Measurements from ENCODE around the gene ZNF550. TPM values are rescaled to one million over a fixed set of nuclear protein-coding genes. Genes with fewer than 3 reads are reported as not detected.

The ZNF550 gene
- total RNA-seq, result 6.3 and 9.7 TPM in 2 replicates

- no peak for FAIRE-seq
- H3K4me3 ChIP-seq (ENCODE audit: low read depth, low read length), result peak within 1 kb of the TSS; percentile 99
- no peak for TF ChIP-seq CTCF (IDR thresholded peaks at IDR 0.05; ENCODE audit: insufficient read depth, low read length, severe bottlenecking)
- peaks cover 10% of the 10 kb centered on the region for H3K36me3 ChIP-seq (ENCODE audit: control insufficient read depth, insufficient read depth, low read length)
- peak; percentile 80 for DNase-seq (ENCODE audit: low read depth)
- no peaks in the 10 kb centered on the region for H3K27me3 ChIP-seq (ENCODE audit: control insufficient read depth, insufficient read depth, low read length)
Observed at GRCh38 chr19:57559404-57560025, at the start of gene ZNF550. Gene ZNF550 (minus strand): TSS chr19:57559863. CDS start chr19:57559682, 181 bp downstream.

DNA sequence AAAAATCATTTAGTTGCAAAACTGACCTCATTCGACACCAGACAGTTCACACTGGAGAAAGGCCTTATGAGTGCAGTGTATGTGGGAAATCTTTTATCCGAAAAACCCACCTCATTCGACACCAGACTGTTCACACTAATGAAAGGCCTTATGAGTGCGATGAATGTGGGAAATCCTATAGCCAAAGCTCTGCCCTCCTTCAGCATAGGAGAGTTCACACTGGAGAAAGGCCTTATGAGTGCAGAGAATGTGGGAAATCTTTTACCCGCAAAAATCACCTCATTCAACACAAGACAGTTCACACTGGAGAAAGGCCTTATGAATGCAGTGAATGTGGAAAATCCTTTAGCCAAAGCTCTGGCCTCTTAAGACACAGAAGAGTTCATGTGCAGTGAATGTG is 47.3 kb upstream of the ZNF550 start:
- H3K4me3 ChIP-seq (ENCODE audit: low read depth, low read length), result no peak overlapping the region
- FAIRE-seq (peak; percentile 23), DNase-seq (ENCODE audit: low read depth) (no peak)
- H3K27me3 ChIP-seq (ENCODE audit: control insufficient read depth, insufficient read depth, low read length), result no peaks in the 10 kb centered on the region
- peaks cover 4% of the 10 kb centered on the region for H3K36me3 ChIP-seq (ENCODE audit: control insufficient read depth, insufficient read depth, low read length)
- no peak for TF ChIP-seq CTCF (IDR thresholded peaks at IDR 0.05; ENCODE audit: insufficient read depth, low read length, severe bottlenecking)

DNA sequence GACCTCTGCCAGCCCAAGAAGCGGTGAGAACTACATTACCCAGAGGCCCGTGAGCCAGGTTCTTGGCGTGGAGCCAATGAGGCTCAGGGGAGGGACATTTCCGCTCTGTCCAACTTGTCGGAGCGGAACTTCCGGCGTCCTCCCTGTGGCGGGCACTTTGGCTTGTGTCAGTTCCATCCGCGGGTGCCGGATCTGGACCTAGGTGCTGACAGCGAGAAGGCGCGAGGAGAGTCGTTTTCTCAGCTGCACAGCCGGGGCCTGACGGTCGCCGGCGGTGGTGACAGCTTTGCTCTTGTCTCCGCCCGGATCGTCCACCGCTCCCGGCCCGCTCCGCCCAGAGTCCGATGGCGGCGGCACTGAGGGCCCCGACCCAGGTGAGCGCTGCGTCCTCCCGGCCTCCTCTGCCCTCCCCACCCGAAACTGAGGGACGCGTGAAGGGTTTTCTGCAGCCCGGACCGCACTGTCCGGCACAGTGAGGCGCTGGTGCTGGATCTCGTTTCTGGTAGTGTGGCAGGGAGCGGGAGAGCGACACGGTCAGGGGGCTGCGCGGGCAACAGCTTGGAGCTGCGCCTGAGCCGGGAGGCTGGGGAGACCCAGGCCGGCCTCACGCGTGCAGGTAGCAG is 40.2 kb upstream of the ZNF550 start, which contains the start of gene ZNF530:
Gene ZNF530, plus strand, starts transcription at position 125 of the 623 bp plus-strand sequence. CDS start 4,461 bp downstream, outside the sequence.
- DNase-seq (ENCODE audit: low read depth) (peak; percentile 79), FAIRE-seq (no peak)
- no peak for TF ChIP-seq CTCF (IDR thresholded peaks at IDR 0.05; ENCODE audit: insufficient read depth, low read length, severe bottlenecking)
- H3K27me3 ChIP-seq (ENCODE audit: control insufficient read depth, insufficient read depth, low read length), result no peaks in the 10 kb centered on the region
- H3K4me3 ChIP-seq (ENCODE audit: low read depth, low read length), result peak within 1 kb of the TSS; percentile 76
- H3K36me3 ChIP-seq (ENCODE audit: control insufficient read depth, insufficient read depth, low read length), result no peaks in the 10 kb centered on the region

DNA sequence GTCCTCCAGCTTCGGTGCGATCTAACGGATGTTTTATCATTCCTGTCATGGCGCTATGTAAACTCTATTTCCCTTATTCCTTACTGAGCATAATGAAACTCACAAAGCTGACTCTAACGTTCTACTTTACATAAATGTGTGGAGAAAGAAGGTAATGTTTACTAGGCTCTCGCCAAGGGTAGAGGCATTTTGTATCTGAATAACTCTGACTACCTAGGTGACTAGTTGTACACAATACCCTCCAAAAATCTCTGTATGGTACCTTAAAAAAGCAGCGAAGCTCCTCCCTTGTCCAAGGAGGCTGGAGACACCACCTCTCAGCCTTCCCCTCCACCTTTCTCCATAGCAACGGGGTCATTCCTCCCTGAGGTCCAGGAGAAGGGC is 39.7 kb upstream of the ZNF550 start:
- no peak for DNase-seq (ENCODE audit: low read depth)
- Histone ChIP-seq H3K36me3 (ENCODE audit: control insufficient read depth, insufficient read depth, low read length) (no peaks in the 10 kb centered on the region), H3K4me3 (ENCODE audit: low read depth, low read length) (peak overlapping the region; percentile 76), H3K27me3 (ENCODE audit: control insufficient read depth, insufficient read depth, low read length) (no peaks in the 10 kb centered on the region)
- no peak for TF ChIP-seq CTCF (IDR thresholded peaks at IDR 0.05; ENCODE audit: insufficient read depth, low read length, severe bottlenecking)
- FAIRE-seq, result no peak

- no peak for FAIRE-seq
- Histone ChIP-seq H3K36me3 (ENCODE audit: control insufficient read depth, insufficient read depth, low read length) (peaks cover 8% of the 10 kb centered on the region), H3K4me3 (ENCODE audit: low read depth, low read length) (no peak overlapping the region), H3K27me3 (ENCODE audit: control insufficient read depth, insufficient read depth, low read length) (no peaks in the 10 kb centered on the region)
- DNase-seq (ENCODE audit: low read depth), result peak; percentile 66
- no peak for TF ChIP-seq CTCF (IDR thresholded peaks at IDR 0.05; ENCODE audit: insufficient read depth, low read length, severe bottlenecking)
Observed at GRCh38 chr19:57587529-57587928, 27.9 kb upstream of the ZNF550 start.
